Progenitor cell of endocrine pancreas (in vitro differentiated cells): ENCODE data around the gene CHN2. TPM values are rescaled to one million over a fixed set of nuclear protein-coding genes. Genes with fewer than 3 reads are reported as not detected.

Experiments
- DNase-seq: peaks from one replicate; pipeline ENCODE4 v3.0.0; 2021; ENCODE audit warnings: low spot score; ENCODE audit not compliant: unreplicated experiment
- H3K27ac Mint-ChIP-seq: 2 replicates; pipeline ENCODE4 v1.8.0; 2021; ENCODE audit warnings: mild to moderate bottlenecking, moderate library complexity, mixed read lengths
- H3K27me3 Mint-ChIP-seq: 2 replicates; pipeline ENCODE4 v1.8.0; 2021; ENCODE audit warnings: mixed read lengths
- H3K36me3 Mint-ChIP-seq: 2 replicates; pipeline ENCODE4 v1.8.0; 2022; ENCODE audit warnings: mixed read lengths; ENCODE audit not compliant: insufficient read depth
- H3K4me1 Mint-ChIP-seq: 2 replicates; pipeline ENCODE4 v1.8.0; 2021; ENCODE audit warnings: low read depth, mixed read lengths
- H3K4me3 Mint-ChIP-seq: 2 replicates; pipeline ENCODE4 v1.8.0; 2021; ENCODE audit warnings: low read depth, mild to moderate bottlenecking, moderate library complexity, mixed read lengths
- H3K9me3 Mint-ChIP-seq: 2 replicates; pipeline ENCODE4 v1.8.0; 2021; ENCODE audit warnings: low read depth, mixed read lengths
- CTCF ChIP-seq: fragments of 200-600 bp; sonication (generic); IDR thresholded peaks from one replicate; pipeline ENCODE4 v1.5.0; 2021; ENCODE audit warnings: antibody characterized with exemption, mild to moderate bottlenecking; ENCODE audit not compliant: unreplicated experiment
- total RNA-seq: library from RNA; stranded (reverse); gene quantifications from 2 replicates; pipeline ENCODE4 v1.2.1, GENCODE V29; 2021

Gene CHN2
- total RNA-seq, 1 donor from 2014 or later = 22.0 TPM

DNA sequence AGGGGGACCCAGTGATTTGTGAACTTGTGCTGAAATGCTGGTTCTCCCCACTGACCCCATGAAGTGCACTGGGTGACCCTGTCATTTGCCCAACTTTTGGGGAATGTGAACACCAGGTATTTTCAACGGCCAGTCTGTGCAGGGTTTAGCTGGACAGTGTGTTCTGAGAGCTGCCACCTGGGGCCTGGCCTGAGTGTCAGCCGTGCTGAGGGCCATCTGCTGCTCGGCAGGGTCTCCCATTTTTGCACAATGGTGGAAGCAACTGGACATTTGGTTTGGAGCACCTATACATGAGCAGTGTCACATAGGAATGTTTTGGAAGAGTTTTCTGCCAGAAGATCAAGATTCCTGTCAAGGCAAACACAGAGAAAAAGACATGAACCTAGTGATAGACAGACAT is 5.2 kb downstream of the CHN2 start:
- no peak overlapping the region for H3K4me3 Mint-ChIP-seq
- no peaks in the 10 kb centered on the region for H3K36me3 Mint-ChIP-seq
- DNase-seq = no peak
- H3K27ac Mint-ChIP-seq = no peak overlapping the region
- peaks cover 37% of the 10 kb centered on the region for H3K4me1 Mint-ChIP-seq
- H3K9me3 Mint-ChIP-seq = no peaks in the 10 kb centered on the region
- no peaks in the 10 kb centered on the region for H3K27me3 Mint-ChIP-seq
- TF ChIP-seq CTCF = no peak

DNA sequence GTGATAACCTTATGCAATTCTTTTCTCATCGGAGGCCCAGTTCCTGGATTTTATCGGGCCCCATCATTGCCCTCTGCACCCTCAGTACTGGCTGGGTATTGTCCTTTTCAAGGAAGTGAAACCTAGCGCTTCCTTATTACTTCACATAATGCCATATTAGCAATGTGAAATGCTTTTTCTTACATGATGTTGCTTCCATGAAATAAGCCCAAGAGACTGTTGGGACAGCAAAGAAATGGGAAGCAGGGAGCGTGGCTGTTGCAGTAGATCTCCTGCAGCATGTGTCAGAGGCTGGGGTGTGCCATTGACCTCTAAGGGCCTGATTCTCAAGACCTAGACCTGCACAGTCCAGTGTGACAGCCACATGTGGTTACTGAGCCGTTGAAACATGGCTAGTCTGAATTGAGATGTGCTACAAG is 8.1 kb downstream of the CHN2 start:
- H3K9me3 Mint-ChIP-seq = no peaks in the 10 kb centered on the region
- H3K4me3 Mint-ChIP-seq = no peak overlapping the region
- no peak for TF ChIP-seq CTCF
- H3K27ac Mint-ChIP-seq = no peak overlapping the region
- H3K27me3 Mint-ChIP-seq = no peaks in the 10 kb centered on the region
- no peak for DNase-seq
- H3K4me1 Mint-ChIP-seq = peaks cover 29% of the 10 kb centered on the region
- H3K36me3 Mint-ChIP-seq = no peaks in the 10 kb centered on the region

- Mint-ChIP-seq H3K9me3 (no peaks in the 10 kb centered on the region), H3K4me1 (peaks cover 31% of the 10 kb centered on the region), H3K27ac (no peak overlapping the region), H3K4me3 (peak overlapping the region; percentile 7), H3K36me3 (no peaks in the 10 kb centered on the region), H3K27me3 (no peaks in the 10 kb centered on the region)
- TF ChIP-seq CTCF = no peak
- DNase-seq = no peak
Observed at GRCh38 chr7:29204491-29205272, 10.1 kb downstream of the CHN2 start.

DNA sequence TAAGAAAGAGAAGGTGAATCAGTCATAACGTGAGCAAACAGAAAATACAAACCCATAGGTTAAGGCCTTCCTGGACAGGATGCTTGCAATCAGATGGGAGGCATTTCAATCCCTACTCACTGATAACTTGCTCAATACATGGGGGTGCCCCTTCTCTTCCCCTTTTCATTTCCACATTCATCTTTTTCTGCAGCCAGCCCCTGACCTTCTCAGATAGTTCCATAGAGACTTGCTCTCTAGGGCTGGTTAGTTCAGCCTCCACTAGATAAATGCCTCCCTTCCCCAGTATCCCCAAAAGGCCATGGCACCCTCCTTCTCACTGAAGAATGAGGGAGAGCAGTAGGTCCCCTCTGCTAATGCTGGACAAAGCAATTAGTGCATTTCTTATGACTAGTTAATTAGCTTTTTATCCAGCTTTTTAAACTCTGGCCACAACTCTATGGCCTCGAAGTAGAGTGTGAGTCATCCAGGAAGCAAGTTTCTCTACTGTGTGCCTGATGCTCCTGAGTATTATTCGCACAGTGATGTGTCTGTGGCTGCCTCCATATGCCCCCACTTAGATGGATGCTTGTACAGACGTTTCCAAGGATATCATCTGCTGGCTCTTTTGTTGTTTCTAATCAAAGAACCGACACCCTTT is 12.7 kb downstream of the CHN2 start:
- TF ChIP-seq CTCF = no peak
- Mint-ChIP-seq H3K27ac (no peak overlapping the region), H3K9me3 (no peaks in the 10 kb centered on the region), H3K4me3 (no peak overlapping the region), H3K36me3 (peaks cover 4% of the 10 kb centered on the region), H3K4me1 (peaks cover 25% of the 10 kb centered on the region), H3K27me3 (no peaks in the 10 kb centered on the region)
- no peak for DNase-seq

DNA sequence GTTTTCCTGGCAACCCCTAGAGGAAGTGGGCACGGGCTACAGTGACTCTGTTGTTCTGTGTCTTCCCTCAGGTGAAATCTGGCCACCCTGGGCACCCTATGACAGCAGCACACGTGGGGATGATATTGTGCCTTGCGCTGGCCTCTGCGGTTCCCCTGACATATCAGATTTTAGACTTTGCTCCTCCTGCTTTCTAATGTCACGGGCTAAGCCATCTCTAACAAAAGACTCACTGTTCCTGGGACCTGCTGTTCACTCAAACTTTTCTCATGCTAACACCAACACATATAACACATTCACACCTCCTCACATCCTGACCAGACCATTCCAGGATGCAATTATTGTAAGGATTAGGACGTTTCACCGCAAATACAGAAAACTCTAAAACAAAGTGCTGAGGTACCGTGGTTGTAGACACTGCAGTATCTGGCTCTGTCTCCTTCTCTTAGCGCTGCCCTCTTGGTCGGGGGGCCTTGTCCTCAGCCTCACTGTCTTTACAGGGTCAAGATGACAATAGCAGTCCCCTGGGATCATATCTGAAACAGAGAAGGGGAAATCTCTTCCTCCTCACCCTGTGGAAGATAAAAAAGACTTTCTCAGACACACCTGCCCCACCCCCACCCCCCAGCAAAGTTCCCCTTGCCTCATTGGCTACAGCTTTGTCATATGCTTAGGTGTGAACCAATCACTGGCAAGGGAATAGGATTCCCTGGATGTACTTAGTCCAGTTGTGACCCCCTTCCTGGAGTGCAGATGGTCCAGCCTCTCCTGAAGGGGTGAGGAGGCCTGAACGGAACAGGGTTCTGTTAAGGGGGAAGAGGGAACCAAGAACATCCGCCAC is 14.1 kb downstream of the CHN2 start:
- Mint-ChIP-seq H3K9me3 (no peaks in the 10 kb centered on the region), H3K4me1 (peaks cover 25% of the 10 kb centered on the region), H3K27me3 (no peaks in the 10 kb centered on the region), H3K36me3 (peaks cover 6% of the 10 kb centered on the region), H3K4me3 (no peak overlapping the region), H3K27ac (peak overlapping the region; percentile 77)
- no peak for TF ChIP-seq CTCF
- DNase-seq = no peak
